Cardiac septum (tissue), 1 donor: ENCODE measurements around the gene TRAPPC4. TPM values are rescaled to one million over a fixed set of nuclear protein-coding genes. Genes with fewer than 3 reads are reported as not detected.
"Not testable (repeated sequence)": the region's sequence is repeated elsewhere in the genome, so short reads cannot be mapped to it uniquely, and the experiment has no call there.

Experiments used
- DNase-seq: peaks from one replicate; pipeline ENCODE4 v3.0.0-alpha.2; 2020; ENCODE audit warnings: low spot score
- intact Hi-C: fragments of 100-400 bp; cut with DNase I; formaldehyde crosslinking; loops from one replicate; pipeline ENCODE4 v1.14.0; 2022
- long read RNA-seq: library from polyadenylated mRNA; unstranded; transcript quantifications from one replicate; pipeline ENCODE4 v2.0.0, GENCODE V29; 2021
- total RNA-seq: library from RNA; stranded (reverse); fragmentation: NEBNext Ultra II Directional; extraction: Animal tissue kit (Norgen Biotek cat#: 25700); gene quantifications from one replicate; pipeline ENCODE4 v1.2.1, GENCODE V29; 2021
- donor health status: DM: no; HTN: no; CAD: no.

The TRAPPC4 gene, protein sequence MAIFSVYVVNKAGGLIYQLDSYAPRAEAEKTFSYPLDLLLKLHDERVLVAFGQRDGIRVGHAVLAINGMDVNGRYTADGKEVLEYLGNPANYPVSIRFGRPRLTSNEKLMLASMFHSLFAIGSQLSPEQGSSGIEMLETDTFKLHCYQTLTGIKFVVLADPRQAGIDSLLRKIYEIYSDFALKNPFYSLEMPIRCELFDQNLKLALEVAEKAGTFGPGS
- 42.4 TPM for total RNA-seq
- long read RNA-seq, transcript TRAPPC4-214 (5 exons, 1,759 nt): major isoform, 32 of 35 reads
- long read RNA-seq, partial matches to known transcripts: 0 of 35 reads
- long read RNA-seq, other reads (novel, unspliced or antisense): 1 of 35 reads

DNA sequence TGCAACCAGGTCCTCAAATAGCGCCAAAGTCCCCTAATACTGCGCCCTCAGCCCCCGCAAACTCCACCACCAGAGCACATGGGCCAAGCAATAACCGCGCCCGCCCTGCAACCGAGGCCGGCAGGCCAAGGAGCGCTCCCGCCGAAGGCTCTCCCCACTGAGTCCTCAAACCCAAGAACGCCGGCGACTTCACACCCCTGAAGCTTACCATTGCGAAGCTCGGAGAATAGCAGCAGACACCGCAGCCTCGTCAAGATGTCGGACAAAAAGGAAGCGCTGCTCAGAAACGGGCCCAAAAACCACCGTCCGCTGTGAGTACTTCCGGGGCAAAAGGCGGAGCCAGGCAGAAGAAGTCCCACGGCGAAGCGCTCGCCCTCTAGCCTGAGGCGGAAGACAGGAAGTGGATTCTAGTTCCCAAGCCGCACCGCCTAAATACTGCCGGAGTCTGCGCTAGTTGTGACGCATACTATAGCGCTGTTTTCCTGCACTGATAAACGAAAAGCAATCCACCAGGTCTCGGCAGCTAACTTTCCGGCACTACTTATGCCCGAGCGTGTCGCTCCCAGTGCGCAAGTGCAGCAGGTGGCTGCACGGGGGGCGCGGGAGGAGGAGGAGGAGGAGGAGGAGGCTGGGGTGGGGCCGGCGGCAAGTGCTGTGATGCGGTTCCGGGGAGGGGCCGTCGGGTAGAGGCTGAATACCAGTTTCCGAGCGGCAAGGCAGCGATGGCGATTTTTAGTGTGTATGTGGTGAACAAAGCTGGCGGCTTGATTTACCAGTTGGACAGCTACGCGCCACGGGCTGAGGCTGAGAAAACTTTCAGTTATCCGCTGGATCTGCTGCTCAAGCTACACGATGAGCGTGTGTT, at the start of gene TRAPPC4, which contains the start of gene RPS25:
Gene TRAPPC4 (plus strand): TSS at position 693 of the 865 bp plus-strand sequence. CDS start 30 bp downstream, at position 723.
Gene RPS25 (minus strand): TSS at position 270 of the 865 bp plus-strand sequence. CDS start 59 bp downstream, at position 211.
- DNase-seq: peak; percentile 98
- intact Hi-C loops: loop anchor here (1.0 kb wide), 2 partner anchors 12 to 20 kb away; partner anchors contain the start of genes CENATAC and SLC37A4

DNA sequence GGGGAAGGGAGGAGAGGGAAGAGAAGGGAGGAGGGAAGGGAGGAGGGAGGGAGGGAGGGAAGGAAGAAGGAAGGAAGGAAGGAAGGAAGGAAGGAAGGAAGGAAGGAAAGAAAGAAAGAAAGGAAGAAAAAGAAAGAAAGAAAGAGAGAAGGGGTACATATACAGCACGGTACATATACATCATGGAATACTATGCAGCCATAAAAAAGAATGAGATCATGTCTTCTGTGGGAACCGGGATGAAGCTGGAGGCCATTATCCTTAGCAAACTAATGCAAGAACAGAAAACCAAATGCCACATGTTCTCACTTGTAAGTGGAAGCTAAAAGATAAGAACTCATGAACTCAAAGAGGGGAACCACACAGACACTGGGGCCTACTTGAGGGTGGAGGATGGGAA, 49.1 kb upstream of the TRAPPC4 start:
- DNase-seq, intact Hi-C loops: not testable (repeated sequence)

DNA sequence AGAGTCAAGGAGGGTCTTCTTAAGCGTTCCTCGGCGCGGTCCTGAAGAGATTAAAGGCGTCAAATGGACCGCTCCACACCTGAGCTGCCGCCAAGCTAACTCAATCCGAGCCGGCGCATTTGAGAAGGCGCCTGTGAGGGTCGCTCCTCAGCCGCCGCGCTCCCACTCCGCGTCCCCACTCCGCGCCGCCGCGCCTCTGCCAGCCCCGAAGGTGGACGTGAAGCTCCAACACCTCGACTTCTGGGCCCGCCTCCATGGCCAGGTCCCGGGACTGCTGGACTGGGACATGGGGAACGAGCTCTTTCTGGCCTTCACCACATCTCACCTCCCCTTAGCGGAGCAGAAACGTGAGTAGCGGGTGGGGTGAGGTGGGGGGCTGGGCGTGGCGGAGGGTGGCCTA, 46.9 kb upstream of the TRAPPC4 start, which contains the start of gene FOXR1:
Gene FOXR1 (plus strand): TSS at position 116 of the 400 bp plus-strand sequence. CDS start 171 bp downstream, at position 287.
- intact Hi-C loops: no loop called here

DNA sequence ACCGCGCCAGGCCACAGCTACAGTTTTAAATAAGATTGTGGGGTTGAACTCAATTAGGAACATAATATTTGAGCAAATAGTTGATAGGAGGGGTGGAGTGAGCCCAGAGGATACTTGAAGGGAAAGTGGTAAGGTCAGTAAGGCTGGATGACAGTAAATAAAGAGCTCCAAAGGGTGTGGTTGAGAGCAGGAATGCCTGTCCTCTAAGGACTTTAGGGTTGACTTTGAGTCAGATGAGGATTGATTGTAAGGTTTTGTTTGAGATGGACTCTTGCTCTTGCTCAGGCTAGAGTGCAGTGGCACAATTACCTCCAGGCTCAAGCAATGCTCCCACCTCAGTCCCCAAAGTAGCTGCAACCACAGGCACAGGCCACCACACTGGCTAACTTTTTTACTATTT, 44.6 kb upstream of the TRAPPC4 start:
- intact Hi-C loops: no loop called here
- DNase-seq: no peak

More for the DNA sequence above, 46.9 kb upstream of the TRAPPC4 start, which contains the start of gene FOXR1:
- DNase-seq: no peak

DNA sequence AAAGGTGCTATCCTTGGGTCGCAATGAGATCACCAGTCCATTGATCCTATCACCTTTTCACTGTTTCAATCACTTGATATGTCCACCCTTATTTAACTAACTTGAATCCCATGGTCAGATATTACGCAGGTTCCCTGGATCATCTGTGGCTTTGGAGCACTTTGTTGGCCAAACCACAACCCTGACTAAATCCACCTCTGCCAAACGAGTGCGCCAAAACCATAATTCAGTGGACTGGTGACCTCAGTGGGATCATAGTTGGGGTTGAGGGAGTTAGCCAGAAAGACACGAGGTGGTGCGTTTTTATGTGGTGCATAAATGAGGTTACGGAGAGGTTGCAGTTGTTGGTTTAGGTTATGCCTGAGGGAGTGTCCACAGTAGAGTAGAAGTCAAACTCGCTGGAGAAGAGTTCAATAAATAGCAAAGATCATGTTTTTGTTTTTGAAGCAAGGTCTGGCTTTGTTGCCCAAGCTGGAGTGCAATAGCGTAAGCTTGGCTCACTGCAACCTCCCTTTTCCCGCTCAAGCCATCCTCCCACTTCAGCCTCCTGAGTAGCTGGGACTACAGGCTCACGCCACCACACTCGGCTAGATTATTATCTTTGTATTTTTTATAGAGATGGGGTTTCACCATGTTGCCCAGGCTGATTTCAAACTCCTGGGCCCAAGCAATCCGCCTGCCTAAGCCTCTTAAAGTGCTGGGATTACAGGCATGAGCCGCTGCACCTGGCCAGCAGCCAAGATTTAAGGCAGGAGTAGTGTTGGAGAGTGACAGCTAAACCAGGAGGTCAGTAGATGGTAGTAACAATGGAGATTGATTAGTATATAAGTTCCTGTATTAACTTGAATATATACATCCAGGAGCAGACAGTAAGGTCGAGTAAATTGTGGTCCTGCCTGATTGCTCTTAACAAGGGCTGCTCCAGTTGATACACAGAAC, 42.5 kb upstream of the TRAPPC4 start:
- DNase-seq: no peak
- intact Hi-C loops: no loop called here

DNA sequence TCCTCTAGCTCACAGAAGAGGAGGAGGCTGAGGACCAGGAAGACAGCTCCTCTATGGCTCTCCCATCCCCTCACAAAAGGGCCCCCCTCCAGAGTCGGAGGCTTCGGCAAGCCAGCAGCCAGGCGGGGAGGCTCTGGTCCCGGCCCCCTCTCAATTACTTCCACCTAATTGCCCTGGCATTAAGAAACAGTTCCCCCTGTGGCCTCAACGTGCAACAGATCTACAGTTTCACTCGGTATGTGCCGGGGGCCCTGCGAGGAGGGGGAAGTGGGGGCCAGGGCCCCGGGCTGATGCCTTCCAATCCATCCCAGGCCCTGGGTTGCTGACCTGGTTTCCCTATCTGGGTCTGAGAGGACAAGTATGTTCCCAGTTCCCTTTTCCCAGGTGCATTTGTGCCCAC, 39.1 kb upstream of the TRAPPC4 start:
- DNase-seq: no peak
- intact Hi-C loops: no loop called here

DNA sequence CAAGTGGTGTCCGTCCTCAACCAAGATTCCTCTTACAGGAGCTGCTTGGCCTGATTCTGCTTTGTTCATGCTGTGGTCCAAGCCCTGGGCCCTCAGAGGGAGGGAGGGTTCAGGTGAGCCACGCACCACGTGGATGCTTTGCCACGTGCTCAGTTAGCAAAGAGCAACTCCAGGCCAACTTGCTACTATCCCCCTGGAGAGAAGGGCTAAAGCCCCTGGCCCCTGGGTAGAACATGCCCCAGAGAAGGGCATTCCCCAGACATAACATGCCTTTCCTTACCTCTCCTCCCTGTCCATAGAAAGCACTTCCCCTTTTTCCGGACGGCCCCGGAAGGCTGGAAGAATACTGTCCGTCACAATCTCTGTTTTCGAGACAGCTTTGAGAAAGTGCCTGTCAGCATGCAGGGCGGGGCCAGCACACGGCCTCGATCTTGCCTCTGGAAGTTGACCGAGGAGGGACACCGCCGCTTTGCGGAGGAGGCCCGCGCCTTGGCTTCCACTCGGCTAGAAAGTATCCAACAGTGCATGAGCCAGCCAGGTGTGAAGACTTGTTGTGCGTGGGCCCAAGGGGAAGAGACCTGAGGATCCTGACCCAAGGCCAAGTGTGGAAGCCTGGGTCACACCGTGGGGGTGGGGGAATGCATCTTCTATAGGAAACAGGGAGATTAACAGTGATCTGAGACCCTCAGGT, 38.2 kb upstream of the TRAPPC4 start:
- no peak for DNase-seq
- intact Hi-C loops: no loop called here

DNA sequence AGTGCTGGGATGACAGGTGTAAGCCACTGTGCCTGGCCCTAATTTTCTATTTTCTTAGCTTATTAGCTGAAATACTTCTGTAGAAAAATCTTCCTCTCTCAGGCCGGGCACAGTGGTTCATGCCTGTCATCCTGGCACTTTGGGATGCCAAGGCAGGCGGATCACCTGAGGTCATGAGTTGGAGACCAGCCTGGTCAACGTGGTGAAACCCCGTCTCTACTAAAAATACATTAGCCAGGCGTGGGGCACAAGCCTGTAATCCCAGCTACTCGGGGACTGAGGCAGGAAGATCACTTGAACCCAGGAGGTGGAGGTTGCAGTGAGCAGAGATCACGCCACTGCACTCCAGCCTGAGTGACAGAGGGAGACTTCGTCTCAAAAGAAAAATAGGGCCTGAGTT, 34.2 kb upstream of the TRAPPC4 start:
- intact Hi-C loops, DNase-seq: not testable (repeated sequence)

DNA sequence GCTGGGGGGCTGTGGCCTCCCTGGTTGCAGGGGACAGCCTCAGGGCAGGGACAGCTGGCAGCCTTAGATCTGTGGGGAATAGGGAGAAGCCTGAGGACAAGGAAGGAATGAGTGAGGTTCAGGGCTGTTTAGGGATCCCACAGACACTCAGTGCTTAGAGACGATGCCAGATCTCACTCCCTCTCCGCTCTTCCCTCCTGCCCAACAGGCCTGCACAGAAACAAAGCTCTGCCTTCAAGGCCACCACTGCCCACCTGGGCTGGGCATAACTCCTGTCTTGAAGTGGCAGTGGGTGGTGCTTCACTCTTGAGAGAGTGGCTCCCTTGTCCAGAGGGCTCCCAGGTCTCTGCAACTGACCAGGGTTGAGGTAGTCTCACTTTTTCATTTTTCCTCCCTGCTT, 33.7 kb upstream of the TRAPPC4 start:
- intact Hi-C loops: no loop called here
- DNase-seq: no peak

DNA sequence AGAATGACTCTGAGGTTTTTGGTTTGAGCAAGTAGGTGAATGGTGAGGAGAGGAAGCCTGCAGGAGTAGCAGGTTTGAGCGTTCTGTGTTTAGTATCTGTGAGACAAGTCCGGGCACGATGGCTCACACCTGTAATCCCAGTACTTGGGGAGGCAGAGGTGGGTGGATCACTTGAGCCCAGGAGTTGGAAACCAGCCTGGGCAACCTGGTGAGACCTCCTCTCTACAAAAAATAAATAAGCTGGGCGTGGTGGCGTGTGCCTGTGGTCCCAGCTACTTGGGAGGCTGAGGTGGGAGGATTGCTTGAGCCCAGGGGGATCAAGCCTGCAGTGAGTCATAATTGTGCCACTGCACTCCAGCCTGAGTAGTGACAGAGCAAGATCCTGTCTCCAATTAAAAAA, 30.3 kb upstream of the TRAPPC4 start:
- no peak for DNase-seq
- intact Hi-C loops: no loop called here

DNA sequence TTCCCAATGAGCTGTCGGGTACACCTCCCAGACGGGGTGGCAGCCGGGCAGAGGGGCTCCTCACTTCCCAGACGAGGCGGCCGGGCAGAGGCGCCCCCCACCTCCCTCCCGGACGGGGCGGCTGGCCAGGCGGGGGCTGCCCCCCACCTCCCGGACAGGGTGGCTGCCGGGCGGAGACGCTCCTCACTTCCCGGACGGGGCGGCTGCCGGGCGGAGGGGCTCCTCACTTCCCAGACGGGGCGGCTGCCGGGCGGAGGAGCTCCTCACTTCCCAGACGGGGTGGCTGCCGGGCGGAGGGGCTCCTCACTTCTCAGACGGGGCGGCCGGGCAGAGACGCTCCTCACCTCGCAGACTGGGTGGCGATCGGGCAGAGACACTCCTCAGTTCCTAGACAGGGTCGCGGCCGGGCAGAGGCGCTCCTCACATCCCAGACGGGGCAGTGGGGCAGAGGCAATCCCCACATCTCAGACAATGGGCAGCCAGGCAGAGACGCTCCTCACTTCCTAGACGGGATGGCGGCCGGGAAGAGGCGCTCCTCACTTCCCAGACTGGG, 27.0 kb upstream of the TRAPPC4 start:
- intact Hi-C loops: not testable (repeated sequence)
- DNase-seq: peak; percentile 46

DNA sequence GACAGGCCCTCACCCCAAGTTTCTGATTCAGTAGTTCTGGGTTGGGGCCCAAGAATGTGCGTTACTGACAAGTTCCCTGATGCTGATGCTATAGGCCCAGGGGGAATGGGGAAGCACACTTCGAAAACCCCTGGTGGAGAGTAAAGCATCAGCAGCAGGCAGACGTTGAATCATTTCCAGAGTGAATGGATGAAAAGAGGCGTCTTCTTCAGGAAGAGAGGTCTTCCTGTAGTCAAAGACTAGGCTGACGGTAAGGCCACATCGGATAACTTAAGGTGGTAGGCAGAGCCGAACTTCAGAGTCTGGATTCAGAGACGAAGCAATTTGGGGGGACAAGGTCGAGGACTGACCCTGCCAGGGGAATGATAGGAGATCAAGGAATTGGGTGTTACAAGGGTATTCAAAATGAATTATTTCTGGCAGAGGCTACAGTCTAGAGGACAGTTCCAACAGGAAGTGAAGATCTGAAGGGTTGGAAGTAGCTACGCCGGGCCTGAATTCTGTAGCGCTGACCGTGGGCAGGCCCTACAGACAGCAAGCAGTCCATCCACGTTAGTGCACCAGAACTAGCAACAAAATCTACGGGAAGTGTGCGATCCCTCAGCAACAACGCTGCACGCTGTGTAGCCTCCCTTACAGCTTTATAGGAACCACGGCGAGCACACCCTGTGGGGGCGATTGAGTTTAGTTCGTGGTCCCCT, 21.5 kb upstream of the TRAPPC4 start:
- DNase-seq: no peak
- intact Hi-C loops: no loop called here

DNA sequence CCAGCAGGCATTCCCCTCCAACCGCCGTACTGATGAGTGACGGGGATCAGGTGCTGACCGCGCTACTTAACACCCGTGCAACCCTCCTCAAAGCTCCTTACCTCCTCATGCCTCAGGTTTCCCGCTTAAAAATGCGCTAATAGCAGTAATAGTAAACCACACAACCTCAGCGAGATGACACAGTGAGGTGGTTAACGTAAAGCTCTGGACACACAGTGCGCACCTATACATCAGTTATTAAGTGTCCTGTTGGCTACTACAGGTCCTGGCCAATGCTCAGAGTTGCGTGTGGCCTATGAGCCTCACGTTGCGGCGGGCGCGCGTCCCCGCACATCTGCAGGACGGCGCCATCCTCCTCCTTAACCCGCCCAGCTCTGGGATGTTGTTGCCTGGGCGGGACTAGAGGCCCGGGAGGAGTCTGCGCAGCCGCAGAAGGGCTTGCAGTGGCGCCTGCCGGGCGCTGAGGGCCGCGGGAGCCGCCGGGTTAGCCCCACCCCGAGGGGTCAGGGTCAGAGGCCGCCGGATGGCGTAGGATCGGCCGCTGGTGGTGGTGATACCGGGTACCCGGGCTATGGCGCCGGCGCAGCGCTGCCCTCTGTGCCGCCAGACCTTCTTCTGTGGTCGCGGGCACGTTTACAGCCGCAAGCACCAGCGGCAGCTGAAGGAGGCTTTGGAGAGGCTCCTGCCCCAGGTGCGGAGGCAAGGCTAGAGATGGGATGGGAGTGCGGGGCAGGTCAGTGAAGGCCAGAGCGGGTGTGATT, 20.8 kb upstream of the TRAPPC4 start, which contains the start of gene CENATAC:
Gene CENATAC (plus strand): TSS at position 512 of the 761 bp plus-strand sequence. CDS start 60 bp downstream, at position 572.
- peak; percentile 99 for DNase-seq
- intact Hi-C loops: loop anchor here (1.0 kb wide), 1 partner anchor 20 kb away; the partner anchor contains the start of genes RPS25 and TRAPPC4

DNA sequence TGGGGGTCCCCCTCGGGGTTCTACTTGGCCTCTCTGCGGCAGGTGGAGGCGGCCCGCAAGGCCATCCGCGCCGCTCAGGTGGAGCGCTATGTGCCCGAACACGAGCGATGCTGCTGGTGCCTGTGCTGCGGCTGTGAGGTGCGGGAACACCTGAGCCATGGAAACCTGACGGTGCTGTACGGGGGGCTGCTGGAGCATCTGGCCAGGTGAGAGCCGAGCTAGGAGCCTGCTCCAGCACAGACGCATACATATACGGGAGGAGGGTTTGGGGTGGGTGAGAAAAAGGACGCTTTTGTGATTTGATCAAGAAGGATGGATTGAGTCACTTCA, 20.2 kb upstream of the TRAPPC4 start:
- no peak for DNase-seq
- intact Hi-C loops: loop anchor here (1.0 kb wide), 1 partner anchor 20 kb away; the partner anchor contains the start of genes RPS25 and TRAPPC4

DNA sequence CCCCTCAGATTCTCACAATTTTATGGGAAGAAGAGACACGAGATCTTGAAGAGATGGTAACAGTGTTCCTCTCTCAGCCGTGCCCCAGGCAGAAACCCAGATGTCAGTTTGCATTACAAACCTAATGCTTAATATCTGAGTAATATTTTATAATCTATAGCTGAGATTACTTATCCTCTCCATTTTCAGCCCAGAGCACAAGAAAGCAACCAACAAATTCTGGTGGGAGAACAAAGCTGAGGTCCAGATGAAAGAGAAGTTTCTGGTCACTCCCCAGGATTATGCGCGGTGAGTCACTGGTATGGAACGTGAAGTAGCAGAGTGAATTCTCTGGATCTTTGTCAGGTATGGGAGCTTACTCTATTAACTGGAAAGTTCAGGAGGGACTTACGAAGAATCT, 19.7 kb upstream of the TRAPPC4 start:
- DNase-seq: no peak
- intact Hi-C loops: loop anchor here (1.0 kb wide), 1 partner anchor 19 kb away; the partner anchor contains the start of genes RPS25 and TRAPPC4

DNA sequence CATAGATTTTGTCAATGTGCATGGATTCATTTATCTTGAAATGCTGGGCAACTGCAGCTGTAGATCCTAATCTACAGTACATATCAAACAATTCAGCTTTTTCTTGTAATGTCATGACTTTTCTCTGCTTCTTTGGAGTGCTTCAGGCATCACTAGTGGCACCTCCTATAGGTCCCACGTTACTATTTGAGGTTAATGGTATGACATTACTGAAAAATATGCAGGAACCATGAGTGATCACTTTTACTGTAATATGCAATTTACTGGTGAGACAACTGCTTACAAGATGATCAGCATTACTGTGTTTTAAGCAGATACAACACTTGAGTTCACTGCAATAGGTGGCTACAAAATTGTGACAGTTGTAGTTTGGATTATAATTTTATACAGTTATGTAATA, 17.7 kb upstream of the TRAPPC4 start:
- no peak for DNase-seq
- intact Hi-C loops: no loop called here

DNA sequence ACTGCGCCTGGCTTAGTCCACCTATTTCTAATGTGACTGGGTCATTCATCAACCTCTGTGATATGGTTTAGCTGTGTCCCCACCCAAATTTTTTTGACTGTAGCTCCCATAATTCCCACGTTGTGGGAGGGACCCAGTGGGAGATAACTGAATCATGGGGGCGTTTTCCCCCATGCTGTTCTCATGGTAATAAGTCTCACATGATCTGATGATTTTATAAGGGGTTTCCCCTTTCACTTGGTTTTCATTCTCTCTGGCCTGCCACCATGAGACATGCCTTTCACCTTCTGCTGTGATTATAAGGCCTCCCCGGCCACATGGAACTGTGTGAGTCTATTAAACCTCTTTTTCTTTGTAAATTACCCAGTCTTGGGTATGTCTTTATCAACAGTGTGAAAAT, 11.9 kb upstream of the TRAPPC4 start:
- intact Hi-C loops: no loop called here
- no peak for DNase-seq
